ENCODE results near the gene SGMS1. TPM values are rescaled to one million over a fixed set of nuclear protein-coding genes. Genes with fewer than 3 reads are reported as not detected.

The SGMS1 gene
- total and polyA plus RNA-seq, 2 donors (not counting 1 experiment from before 2014, with no cell fraction given) = 39.9 to 82.1 TPM

DNA sequence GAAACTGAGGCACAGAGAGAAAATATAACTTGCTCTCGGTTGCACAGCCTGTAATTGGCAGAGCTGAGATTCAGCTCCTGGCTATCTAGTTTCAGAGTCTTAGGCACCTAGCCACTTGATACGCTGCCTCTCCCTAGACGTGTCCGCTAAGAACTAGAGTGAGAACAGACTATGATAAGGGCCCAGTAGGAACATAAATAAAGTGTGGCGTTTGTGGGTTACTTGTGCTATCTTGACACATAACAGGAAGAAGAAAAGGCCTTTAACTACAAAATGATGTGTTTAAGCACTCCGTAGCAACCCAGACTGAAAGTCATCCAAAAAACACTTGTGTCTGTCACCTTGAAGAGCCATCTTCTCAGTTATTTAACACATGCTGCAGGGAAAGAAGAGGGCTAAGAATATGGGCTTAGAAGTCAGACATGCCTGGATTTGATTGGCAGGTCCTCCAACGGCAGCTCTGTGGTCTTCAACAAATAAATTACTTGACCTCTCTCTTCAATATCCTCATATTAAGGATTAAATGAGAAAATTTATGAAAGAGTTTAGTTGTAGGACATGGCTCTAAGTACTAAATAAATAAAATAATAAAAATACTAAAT lies 96.2 kb downstream of the SGMS1 start:
- Histone ChIP-seq H4K20me1 (ENCODE audit: control insufficient read depth, extremely low read depth, insufficient read depth, low read length) (no peaks in the 10 kb centered on the region), H3K4me3 (replicated peaks in 1 of 4; ENCODE audit: control extremely low read depth in 1 of 4, insufficient read depth in 1 of 4, low read depth in 3 of 4, low read length in 4 of 4) (no peak overlapping the region), H3K27me3 (ENCODE audit: control insufficient read depth, insufficient read depth, low read length) (no peaks in the 10 kb centered on the region), H3K4me2 (ENCODE audit: extremely low read depth, insufficient read depth, low read length) (no peak overlapping the region), H3K36me3 (ENCODE audit: control insufficient read depth, insufficient read depth, low read length) (no peaks in the 10 kb centered on the region), H3K9ac (ENCODE audit: insufficient read depth, low read length) (no peak overlapping the region), H3K9me3 (ENCODE audit: control insufficient read depth, insufficient read depth, low read depth, low read length) (no peaks in the 10 kb centered on the region), H2AFZ (ENCODE audit: low read length) (no peak overlapping the region), H3K79me2 (ENCODE audit: control insufficient read depth, insufficient read depth, low read length) (no peaks in the 10 kb centered on the region), H3K27ac (ENCODE audit: insufficient read depth, low read length) (no peak overlapping the region), H3K4me1 (ENCODE audit: control insufficient read depth, extremely low read depth, insufficient read depth, low read length) (no peaks in the 10 kb centered on the region)
- no peak for TF ChIP-seq EZH2 (IDR thresholded peaks at IDR 0.05; ENCODE audit: low read length, missing control alignments)
- no peak for TF ChIP-seq CTCF (conservative IDR thresholded peaks at IDR 0.05 in 1 of 2, IDR thresholded peaks at IDR 0.05 in 1 of 2; ENCODE audit: low read depth in 1 of 2, low read length in 2 of 2)
- DNase-seq (ENCODE audit: low read depth in 2 of 2) = peak in 1 of 2 donors; percentile 27

- no peak overlapping the region for H3K27ac ChIP-seq (ENCODE audit: insufficient read depth, low read length)
- H3K9ac ChIP-seq (ENCODE audit: insufficient read depth, low read length) = no peak overlapping the region
- no peaks in the 10 kb centered on the region for H3K36me3 ChIP-seq (ENCODE audit: control insufficient read depth, insufficient read depth, low read length)
- H3K4me3 ChIP-seq (replicated peaks in 1 of 4; ENCODE audit: control extremely low read depth in 1 of 4, insufficient read depth in 1 of 4, low read depth in 3 of 4, low read length in 4 of 4) = no peak overlapping the region
- H2AFZ ChIP-seq (ENCODE audit: low read length) = no peak overlapping the region
- H3K27me3 ChIP-seq (ENCODE audit: control insufficient read depth, insufficient read depth, low read length) = no peaks in the 10 kb centered on the region
- no peak overlapping the region for H3K4me2 ChIP-seq (ENCODE audit: extremely low read depth, insufficient read depth, low read length)
- no peaks in the 10 kb centered on the region for H3K4me1 ChIP-seq (ENCODE audit: control insufficient read depth, extremely low read depth, insufficient read depth, low read length)
- H3K79me2 ChIP-seq (ENCODE audit: control insufficient read depth, insufficient read depth, low read length) = no peaks in the 10 kb centered on the region
- no peaks in the 10 kb centered on the region for H3K9me3 ChIP-seq (ENCODE audit: control insufficient read depth, insufficient read depth, low read depth, low read length)
- H4K20me1 ChIP-seq (ENCODE audit: control insufficient read depth, extremely low read depth, insufficient read depth, low read length) = no peaks in the 10 kb centered on the region
- DNase-seq (ENCODE audit: low read depth in 2 of 2) = no peak
- TF ChIP-seq CTCF (conservative IDR thresholded peaks at IDR 0.05 in 1 of 2, IDR thresholded peaks at IDR 0.05 in 1 of 2; ENCODE audit: low read depth in 1 of 2, low read length in 2 of 2) = no peak
- no peak for TF ChIP-seq EZH2 (IDR thresholded peaks at IDR 0.05; ENCODE audit: low read length, missing control alignments)
These were observed 97.6 kb downstream of the SGMS1 start for GRCh38 chr10:50526185-50526584.

- no peaks in the 10 kb centered on the region for H4K20me1 ChIP-seq (ENCODE audit: control insufficient read depth, extremely low read depth, insufficient read depth, low read length)
- H3K79me2 ChIP-seq (ENCODE audit: control insufficient read depth, insufficient read depth, low read length) = no peaks in the 10 kb centered on the region
- H3K27me3 ChIP-seq (ENCODE audit: control insufficient read depth, insufficient read depth, low read length) = no peaks in the 10 kb centered on the region
- no peak for DNase-seq (ENCODE audit: low read depth in 2 of 2)
- H2AFZ ChIP-seq (ENCODE audit: low read length) = no peak overlapping the region
- H3K9me3 ChIP-seq (ENCODE audit: control insufficient read depth, insufficient read depth, low read depth, low read length) = no peaks in the 10 kb centered on the region
- H3K4me1 ChIP-seq (ENCODE audit: control insufficient read depth, extremely low read depth, insufficient read depth, low read length) = no peaks in the 10 kb centered on the region
- H3K27ac ChIP-seq (ENCODE audit: insufficient read depth, low read length) = no peak overlapping the region
- no peak overlapping the region for H3K4me3 ChIP-seq (replicated peaks in 1 of 4; ENCODE audit: control extremely low read depth in 1 of 4, insufficient read depth in 1 of 4, low read depth in 3 of 4, low read length in 4 of 4)
- H3K4me2 ChIP-seq (ENCODE audit: extremely low read depth, insufficient read depth, low read length) = no peak overlapping the region
- TF ChIP-seq EZH2 (IDR thresholded peaks at IDR 0.05; ENCODE audit: low read length, missing control alignments) (no peak), CTCF (conservative IDR thresholded peaks at IDR 0.05 in 1 of 2, IDR thresholded peaks at IDR 0.05 in 1 of 2; ENCODE audit: low read depth in 1 of 2, low read length in 2 of 2) (no peak)
- H3K9ac ChIP-seq (ENCODE audit: insufficient read depth, low read length) = no peak overlapping the region
- no peaks in the 10 kb centered on the region for H3K36me3 ChIP-seq (ENCODE audit: control insufficient read depth, insufficient read depth, low read length)
These were observed 100.4 kb downstream of the SGMS1 start for GRCh38 chr10:50523357-50523756.
